ENCODE measurements around the gene S100P.

DNA sequence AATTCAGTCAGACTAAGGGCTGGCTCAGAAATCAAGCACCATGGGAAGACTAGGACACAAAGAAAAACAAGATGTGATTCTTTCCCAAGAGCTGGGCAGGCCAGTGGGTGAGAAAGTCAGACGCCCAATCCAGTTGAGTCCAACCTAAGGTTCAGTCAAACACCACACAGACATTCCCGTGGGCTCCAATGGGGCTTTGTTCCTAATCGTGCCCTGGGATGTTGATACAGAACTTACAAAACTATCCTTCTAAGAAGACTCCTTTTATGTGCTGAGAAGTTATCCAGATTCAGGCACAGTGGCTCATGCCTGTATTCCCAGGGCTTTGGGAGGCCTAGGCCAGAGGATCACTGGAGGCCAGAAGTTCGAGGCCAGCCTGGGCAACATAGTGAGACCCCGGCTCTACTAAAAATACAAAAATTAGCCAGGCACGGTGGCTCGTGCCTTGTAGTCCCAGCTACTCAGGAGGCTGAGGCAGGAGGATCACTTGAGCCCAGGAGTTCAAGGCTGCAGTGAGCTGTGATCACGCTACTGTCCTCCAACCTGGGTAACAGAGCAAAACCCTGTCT, 26.0 kb downstream of the S100P start:
- no peak for TF ChIP-seq CTCF (IDR thresholded peaks at IDR 0.05)
- no peak for TF ChIP-seq POLR2A (IDR thresholded peaks at IDR 0.05)

Data from transverse colon (tissue), 3 donors.